ENCODE measurements around the gene MAFF.
A peak's percentile ranks its signal among the peaks of the same experiment; 100 is the strongest.
"Not testable (repeated sequence)": the region's sequence is repeated elsewhere in the genome, so short reads cannot be mapped to it uniquely, and the experiment has no call there.

MAFF gene

GRCh38 chr22:38177926-38178604, 23.7 kb upstream of the MAFF start:
- peak; percentile 95 for DNase-seq

- not testable (repeated sequence) for DNase-seq
These were observed 23.2 kb upstream of the MAFF start for GRCh38 chr22:38178605-38178937.

GRCh38 chr22:38180841-38181452, 20.8 kb upstream of the MAFF start:
- peak; percentile 67 for DNase-seq

GRCh38 chr22:38181453-38182200, 20.2 kb upstream of the MAFF start, which contains the start of gene PLA2G6:
Gene PLA2G6 (minus strand): TSS chr22:38181830. CDS start chr22:38169426, 12,404 bp downstream.
- peak; percentile 100 for DNase-seq

- DNase-seq: peak; percentile 49
These were observed 17.0 kb upstream of the MAFF start for GRCh38 chr22:38184788-38185187.

GRCh38 chr22:38186429-38186828, 15.4 kb upstream of the MAFF start:
- peak; percentile 54 for DNase-seq

- no peak for DNase-seq
These were observed 14.2 kb upstream of the MAFF start for GRCh38 chr22:38187413-38188212.

GRCh38 chr22:38189104-38189503, 12.7 kb upstream of the MAFF start:
- DNase-seq: no peak

- DNase-seq: no peak
These were observed 11.2 kb upstream of the MAFF start for GRCh38 chr22:38190581-38190980.

- DNase-seq: no peak
These were observed 10.7 kb upstream of the MAFF start for GRCh38 chr22:38191055-38191454.

- peak; percentile 55 for DNase-seq
These were observed 9.9 kb upstream of the MAFF start for GRCh38 chr22:38191731-38192474.

- no peak for DNase-seq
These were observed 9.3 kb upstream of the MAFF start for GRCh38 chr22:38192475-38192863.

GRCh38 chr22:38193580-38193979, 8.2 kb upstream of the MAFF start:
- no peak for DNase-seq

- DNase-seq: peak; percentile 49
These were observed 4.9 kb upstream of the MAFF start for GRCh38 chr22:38196791-38197419.

- DNase-seq: no peak
These were observed 1.8 kb upstream of the MAFF start for GRCh38 chr22:38199826-38200559.

GRCh38 chr22:38201371-38201710, 453 bp upstream of the MAFF start:
- DNase-seq: no peak

GRCh38 chr22:38202437-38203089, 769 bp downstream of the MAFF start:
- DNase-seq: peak; percentile 77

- DNase-seq: peak; percentile 79
These were observed 1.5 kb downstream of the MAFF start for GRCh38 chr22:38203090-38203810.

GRCh38 chr22:38203855-38204514, 2.2 kb downstream of the MAFF start:
- DNase-seq: peak; percentile 46

- no peak for DNase-seq
These were observed 3.0 kb downstream of the MAFF start for GRCh38 chr22:38204784-38205183.

Measured in islet precursor cell (in vitro differentiated cells).